ENCODE data around the gene TBL2.
A peak's percentile ranks its signal among the peaks of the same experiment; 100 is the strongest.
"Not testable (repeated sequence)": the region's sequence is repeated elsewhere in the genome, so short reads cannot be mapped to it uniquely, and the experiment has no call there.

TBL2 gene

GRCh38 chr7:73569042-73569608 lies 9.3 kb downstream of the TBL2 start:
- DNase-seq, result no peak

- no peak for DNase-seq
These were observed 10.3 kb downstream of the TBL2 start for GRCh38 chr7:73567846-73568685.

GRCh38 chr7:73567140-73567539 lies 11.2 kb downstream of the TBL2 start:
- DNase-seq, result no peak

- DNase-seq, result not testable (repeated sequence)
These were observed 11.9 kb downstream of the TBL2 start for GRCh38 chr7:73566431-73566830.

- no peak for DNase-seq
These were observed 12.6 kb downstream of the TBL2 start for GRCh38 chr7:73565675-73566340.

- peak; percentile 48 for DNase-seq
These were observed 18.1 kb downstream of the TBL2 start for GRCh38 chr7:73560109-73560835.

- DNase-seq, result peak; percentile 90
These were observed 20.8 kb downstream of the TBL2 start, which contains the start of gene BCL7B for GRCh38 chr7:73557397-73558257. Gene BCL7B, minus strand, starts transcription at chr7:73557690. Its CDS starts 112 bp downstream, at chr7:73557578.

GRCh38 chr7:73557108-73557396 lies 21.3 kb downstream of the TBL2 start:
- peak; percentile 98 for DNase-seq

GRCh38 chr7:73556208-73557107 lies 21.9 kb downstream of the TBL2 start:
- DNase-seq, result no peak

GRCh38 chr7:73555411-73555982 lies 22.9 kb downstream of the TBL2 start:
- DNase-seq, result no peak

- DNase-seq, result not testable (repeated sequence)
These were observed 28.3 kb downstream of the TBL2 start for GRCh38 chr7:73550093-73550492.

- no peak for DNase-seq
These were observed 29.2 kb downstream of the TBL2 start for GRCh38 chr7:73549176-73549575.

- DNase-seq, result no peak
These were observed 30.5 kb downstream of the TBL2 start for GRCh38 chr7:73547841-73548240.

GRCh38 chr7:73544678-73545077 lies 33.7 kb downstream of the TBL2 start:
- no peak for DNase-seq

GRCh38 chr7:73541722-73542121 lies 36.7 kb downstream of the TBL2 start:
- DNase-seq, result no peak

- DNase-seq, result no peak
These were observed 38.7 kb downstream of the TBL2 start for GRCh38 chr7:73539709-73540108.

- DNase-seq, result not testable (repeated sequence)
These were observed 39.9 kb downstream of the TBL2 start for GRCh38 chr7:73538510-73538909.

- DNase-seq, result no peak
These were observed 41.3 kb downstream of the TBL2 start for GRCh38 chr7:73537051-73537450.

GRCh38 chr7:73536479-73536878 lies 41.9 kb downstream of the TBL2 start:
- DNase-seq, result no peak

GRCh38 chr7:73535918-73536317 lies 42.5 kb downstream of the TBL2 start:
- not testable (repeated sequence) for DNase-seq

GRCh38 chr7:73533742-73534141 lies 44.6 kb downstream of the TBL2 start:
- DNase-seq, result peak; percentile 70

Data from NCI-H69 (cell line).